ENCODE results near the gene KLK8.
"Not testable (repeated sequence)": the region's sequence is repeated elsewhere in the genome, so short reads cannot be mapped to it uniquely, and the experiment has no call there.

The KLK8 gene

GRCh38 chr19:51002089-51002532 lies 707 bp upstream of the KLK8 start:
- FAIRE-seq: no peak
- TF ChIP-seq CTCF (IDR thresholded peaks at IDR 0.05; ENCODE audit: insufficient read depth, missing control alignments): no peak
- no peak for DNase-seq (ENCODE audit: insufficient read length, low spot score)

GRCh38 chr19:51000981-51001380 lies 423 bp downstream of the KLK8 start:
- no peak for FAIRE-seq
- no peak for TF ChIP-seq CTCF (IDR thresholded peaks at IDR 0.05; ENCODE audit: insufficient read depth, missing control alignments)
- DNase-seq (ENCODE audit: insufficient read length, low spot score): no peak

- no peak for FAIRE-seq
- TF ChIP-seq CTCF (IDR thresholded peaks at IDR 0.05; ENCODE audit: insufficient read depth, missing control alignments): no peak
- DNase-seq (ENCODE audit: insufficient read length, low spot score): no peak
These were observed 978 bp downstream of the KLK8 start for GRCh38 chr19:51000426-51000825.

GRCh38 chr19:50998686-50999085 lies 2.7 kb downstream of the KLK8 start:
- TF ChIP-seq CTCF (IDR thresholded peaks at IDR 0.05; ENCODE audit: insufficient read depth, missing control alignments): no peak
- DNase-seq (ENCODE audit: insufficient read length, low spot score) (no peak), FAIRE-seq (no peak)

- DNase-seq (ENCODE audit: insufficient read length, low spot score): no peak
- no peak for FAIRE-seq
- no peak for TF ChIP-seq CTCF (IDR thresholded peaks at IDR 0.05; ENCODE audit: insufficient read depth, missing control alignments)
These were observed 3.3 kb downstream of the KLK8 start for GRCh38 chr19:50998061-50998460.

- FAIRE-seq (no peak), DNase-seq (ENCODE audit: insufficient read length, low spot score) (no peak)
- TF ChIP-seq CTCF (IDR thresholded peaks at IDR 0.05; ENCODE audit: insufficient read depth, missing control alignments): no peak
These were observed 7.3 kb downstream of the KLK8 start for GRCh38 chr19:50994129-50994528.

GRCh38 chr19:50992666-50993035 lies 8.8 kb downstream of the KLK8 start:
- FAIRE-seq: no peak
- TF ChIP-seq CTCF (IDR thresholded peaks at IDR 0.05; ENCODE audit: insufficient read depth, missing control alignments): no peak

GRCh38 chr19:50984416-50984815 lies 17.0 kb downstream of the KLK8 start:
- DNase-seq (ENCODE audit: insufficient read length, low spot score); FAIRE-seq: not testable (repeated sequence)

More at GRCh38 chr19:50992666-50993035, 8.8 kb downstream of the KLK8 start:
- DNase-seq (ENCODE audit: insufficient read length, low spot score): no peak

Data from D721Med (cell line).